H1 (cell line): Measurements from ENCODE around the gene TBCD. TPM values are rescaled to one million over a fixed set of nuclear protein-coding genes. Genes with fewer than 3 reads are reported as not detected.

Experiments used
- CBX8 ChIP-seq: fragments of 300-800, 300-1000 bp; sonication (generic); IDR thresholded peaks from 2 replicates; pipeline ENCODE4 v1.7.1; 2016; ENCODE audit warnings: low read depth, low read length, borderline replicate concordance
- POU5F1 ChIP-seq: IDR thresholded peaks from 2 replicates; pipeline ENCODE4 v1.6.1; 2011; ENCODE audit warnings: low read depth, mild to moderate bottlenecking, low read length, moderate library complexity
- RBBP5 ChIP-seq: IDR thresholded peaks from 2 replicates; pipeline ENCODE4 v1.7.1; 2012; ENCODE audit warnings: low read depth, mild to moderate bottlenecking, inconsistent platforms, low read length, moderate library complexity, borderline replicate concordance
- SAP30 ChIP-seq: fragments of 300-600 bp; sonication (generic); IDR thresholded peaks from 2 replicates; pipeline ENCODE4 v1.7.1; 2012; ENCODE audit warnings: low read length, moderate library complexity, mild to moderate bottlenecking, inconsistent platforms; ENCODE audit not compliant: insufficient read depth, insufficient replicate concordance
- polyA plus RNA-seq, 7 experiments: library from polyadenylated mRNA; depleted of rRNA in 3 of 7; stranded (reverse) in 5 of 7; unstranded in 2 of 7; fragments of >200 nt in 5 of 7; fragments of 200-250 nt in 2 of 7; gene quantifications; 1 replicate in 5 of 7; 2 replicates in 1 of 7; 4 replicates in 1 of 7; pipeline versions ENCODE4 v1.2.1 to v1.2.3, GENCODE V29; 2011 to 2013; ENCODE audit warnings: missing spikeins in 2 of 7, mixed read lengths in 2 of 7
- total RNA-seq: library from RNA; stranded (reverse); fragmentation: NEBNext Ultra II Directional; extraction: Animal tissue kit (Norgen Biotek cat#: 25700); gene quantifications from 2 replicates; pipeline ENCODE4 v1.2.1, GENCODE V29; 2021
- TF ChIP-seq, protein P1 (sequence below): IDR thresholded peaks from 2 replicates; pipeline ENCODE4 v1.6.1; 2012; ENCODE audit warnings: inconsistent platforms

TBCD gene
- total and polyA plus RNA-seq, 2 of the 8 experiments (the other 6 are each of a cell fraction or from before 2014, with no cell fraction given), result 118 to 162 TPM

GRCh38 chr17:82956726-82957468, 205.0 kb downstream of the TBCD start (continued):
- no peak for TF ChIP-seq POU5F1
- TF ChIP-seq, protein P1, sequence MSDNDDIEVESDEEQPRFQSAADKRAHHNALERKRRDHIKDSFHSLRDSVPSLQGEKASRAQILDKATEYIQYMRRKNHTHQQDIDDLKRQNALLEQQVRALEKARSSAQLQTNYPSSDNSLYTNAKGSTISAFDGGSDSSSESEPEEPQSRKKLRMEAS, result no peak
- TF ChIP-seq RBBP5, result no peak
- no peak for TF ChIP-seq CBX8
- no peak for TF ChIP-seq SAP30
